GM23338 (cell line): ENCODE results near the gene ENPP4. TPM values are rescaled to one million over a fixed set of nuclear protein-coding genes. Genes with fewer than 3 reads are reported as not detected.

Experiments used
- ATAC-seq: fragments of 200-7000 bp; cut with Tn5 transposase; 3 replicates; pipeline ENCODE4 v1.9.1; 2020
- DNase-seq: peaks from one replicate; pipeline ENCODE4 v3.0.0-alpha.2; 2015; ENCODE audit warnings: low spot score
- H2AFZ ChIP-seq: fragments of 200-600 bp; sonication (generic); 2 replicates; pipeline ENCODE4 v1.8.0; 2016; ENCODE audit warnings: antibody characterized with exemption, mild to moderate bottlenecking, moderate library complexity
- H3F3A ChIP-seq: fragments of 200-600 bp; sonication (generic); replicated peaks from 2 replicates; pipeline ENCODE4 v1.8.0; 2017; ENCODE audit warnings: antibody characterized with exemption, mixed run types, low read depth
- H3K27ac ChIP-seq: fragments of 200-600 bp; sonication (generic); 2 replicates; pipeline ENCODE4 v1.6.1; 2016; ENCODE audit warnings: low read depth
- H3K27me3 ChIP-seq: fragments of 200-600 bp; sonication (generic); 2 replicates; pipeline ENCODE4 v1.8.0; 2016; ENCODE audit warnings: mild to moderate bottlenecking, mixed run types, moderate library complexity; ENCODE audit not compliant: insufficient read depth
- H3K36me3 ChIP-seq: fragments of 200-600 bp; sonication (generic); 2 replicates; pipeline ENCODE4 v1.8.0; 2016; ENCODE audit warnings: mild to moderate bottlenecking; ENCODE audit not compliant: insufficient read depth
- H3K4me1 ChIP-seq: fragments of 200-600 bp; sonication (generic); 2 replicates; pipeline ENCODE4 v1.8.0; 2016; ENCODE audit warnings: mild to moderate bottlenecking, moderate library complexity; ENCODE audit not compliant: insufficient read depth
- H3K4me2 ChIP-seq: fragments of 200-600 bp; sonication (generic); 2 replicates; pipeline ENCODE4 v1.7.1; 2017; ENCODE audit warnings: mixed run types
- H3K4me3 ChIP-seq: fragments of 200-600 bp; sonication (generic); 2 replicates; pipeline ENCODE4 v1.6.1; 2016; ENCODE audit warnings: mixed run types
- H3K79me2 ChIP-seq: fragments of 200-600 bp; sonication (generic); replicated peaks from 2 replicates; pipeline ENCODE4 v1.8.0; 2017; ENCODE audit warnings: mild to moderate bottlenecking; ENCODE audit not compliant: insufficient read depth
- H3K9me2 ChIP-seq: fragments of 200-600 bp; sonication (generic); 2 replicates; pipeline ENCODE4 v1.8.0; 2017; ENCODE audit not compliant: insufficient read depth
- H4K20me1 ChIP-seq: fragments of 200-600 bp; sonication (generic); replicated peaks from 2 replicates; pipeline ENCODE4 v1.8.0; 2017; ENCODE audit warnings: mild to moderate bottlenecking; ENCODE audit not compliant: insufficient read depth
- H3K27ac Mint-ChIP-seq: 2 replicates; pipeline ENCODE4 v1.8.0; 2020; ENCODE audit warnings: inconsistent platforms, mild to moderate bottlenecking, moderate library complexity, mixed read lengths
- H3K27me3 Mint-ChIP-seq: 3 replicates; pipeline ENCODE4 v1.8.0; 2022; ENCODE audit warnings: low read depth, mild to moderate bottlenecking, moderate library complexity, mixed read lengths, inconsistent platforms; ENCODE audit not compliant: insufficient read depth, poor library complexity
- H3K36me3 Mint-ChIP-seq: 3 replicates; pipeline ENCODE4 v1.8.0; 2021; ENCODE audit warnings: low read depth, mild to moderate bottlenecking, inconsistent platforms, moderate library complexity, mixed read lengths
- H3K4me1 Mint-ChIP-seq: 3 replicates; pipeline ENCODE4 v1.8.0; 2020; ENCODE audit warnings: mild to moderate bottlenecking, inconsistent platforms, mixed read lengths
- H3K4me3 Mint-ChIP-seq: 3 replicates; pipeline ENCODE4 v1.8.0; 2021; ENCODE audit warnings: moderate library complexity, mild to moderate bottlenecking, inconsistent platforms, mixed read lengths
- H3K9me3 Mint-ChIP-seq: 3 replicates; pipeline ENCODE4 v1.8.0; 2020; ENCODE audit warnings: moderate library complexity, mild to moderate bottlenecking, inconsistent platforms, mixed read lengths
- CREB1 ChIP-seq: fragments of 250-450 bp; sonication (Bioruptor Pico); IDR thresholded peaks from 2 replicates; pipeline ENCODE4 v1.5.0; 2020; ENCODE audit warnings: low read depth, mild to moderate bottlenecking, moderate library complexity
- EZH2 ChIP-seq: fragments of 200-600 bp; sonication (generic); IDR thresholded peaks from one replicate; pipeline ENCODE4 v1.8.0; 2017; ENCODE audit warnings: antibody characterized with exemption, mild to moderate bottlenecking, low read depth; ENCODE audit not compliant: unreplicated experiment
- EZH2phosphoT487 ChIP-seq: fragments of 200-600 bp; sonication (generic); IDR thresholded peaks from one replicate; pipeline ENCODE4 v1.8.1; 2018; ENCODE audit warnings: antibody characterized with exemption; ENCODE audit not compliant: unreplicated experiment
- JUNB ChIP-seq: IDR thresholded peaks from one replicate; pipeline ENCODE4 v1.6.1; 2016; ENCODE audit warnings: antibody characterized with exemption; ENCODE audit not compliant: unreplicated experiment
- NANOG ChIP-seq: IDR thresholded peaks from 2 replicates; pipeline ENCODE4 v1.6.1; 2016; ENCODE audit warnings: antibody characterized with exemption, borderline replicate concordance
- POLR2AphosphoS5 ChIP-seq: IDR thresholded peaks from 2 replicates; pipeline ENCODE4 v1.6.1; 2016; ENCODE audit warnings: antibody characterized with exemption, low read depth
- STAT1 ChIP-seq: IDR thresholded peaks from one replicate; pipeline ENCODE4 v1.6.1; 2016; ENCODE audit warnings: antibody characterized with exemption; ENCODE audit not compliant: unreplicated experiment
- ZNF114 ChIP-seq: fragments of 250-450 bp; sonication (Bioruptor Pico); IDR thresholded peaks from 2 replicates; pipeline ENCODE4 v1.5.0; 2020; ENCODE audit warnings: mild to moderate bottlenecking, moderate library complexity
- ZNF331 ChIP-seq: fragments of 250-450 bp; sonication (Bioruptor Pico); IDR thresholded peaks from 2 replicates; pipeline ENCODE4 v1.5.0; 2020; ENCODE audit warnings: low read depth, mild to moderate bottlenecking, moderate library complexity
- polyA plus RNA-seq: library from polyadenylated mRNA; unstranded; fragments of >200 nt; fragmentation: Nextera tagmentation; extraction: Ambion mirVana; gene quantifications from 2 replicates; pipeline ENCODE4 v1.2.1, GENCODE V29; 2016
- total RNA-seq: library from RNA; depleted of rRNA; stranded (reverse); fragments of >200 nt; shearing (Covaris generic); gene quantifications from 2 replicates; pipeline ENCODE4 v1.2.3, GENCODE V29; 2014
- TF ChIP-seq, protein P1 (sequence below), 2 experiments: fragments of 200-600 bp in 1 of 2; sonication (generic) in 1 of 2; conservative IDR thresholded peaks; 2 replicates each; pipeline versions ENCODE4 v1.5.1 to v1.6.1; 2016 to 2017; ENCODE audit warnings: antibody characterized with exemption in 2 of 2, low read depth in 2 of 2, mild to moderate bottlenecking in 2 of 2, moderate library complexity in 1 of 2
- TF ChIP-seq, protein P2 (sequence below): fragments of 250-450 bp; sonication (Bioruptor Pico); IDR thresholded peaks from 2 replicates; pipeline ENCODE4 v1.5.0; 2020; ENCODE audit warnings: mild to moderate bottlenecking, moderate library complexity
- TF ChIP-seq, protein P3 (sequence below): IDR thresholded peaks from one replicate; pipeline ENCODE4 v1.6.1; 2018; ENCODE audit warnings: antibody characterized with exemption; ENCODE audit not compliant: unreplicated experiment
- TF ChIP-seq, protein P4 (sequence below): IDR thresholded peaks from 2 replicates; pipeline ENCODE4 v1.6.1; 2016; ENCODE audit warnings: antibody characterized with exemption

Gene ENPP4
- total and polyA plus RNA-seq, 2 experiments from 2014 or later: 2.2 to 4.4 TPM

DNA sequence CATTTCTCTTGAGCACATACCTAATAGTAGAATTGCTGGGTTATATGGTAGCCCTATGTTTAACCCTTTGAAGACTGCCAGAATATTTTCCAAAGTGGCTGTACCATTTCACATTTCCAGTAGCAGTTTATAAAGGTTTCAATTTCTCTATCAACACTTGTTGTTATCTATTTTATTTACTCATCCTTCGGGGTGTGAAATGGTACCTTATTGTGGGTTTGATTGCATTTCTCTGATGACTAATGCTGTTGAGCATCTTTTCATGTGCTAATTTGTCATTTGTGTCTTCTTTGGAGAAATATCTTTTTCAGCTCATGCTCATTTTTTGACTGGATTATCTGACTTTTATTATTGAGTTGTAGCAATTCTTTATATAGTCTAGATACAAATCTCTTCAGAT, 5.4 kb downstream of the ENPP4 start:
- DNase-seq (no peak), ATAC-seq (no peak)
- Mint-ChIP-seq H3K4me3 (no peak overlapping the region), H3K4me1 (no peaks in the 10 kb centered on the region), H3K36me3 (no peaks in the 10 kb centered on the region), H3K27ac (no peak overlapping the region), H3K9me3 (no peaks in the 10 kb centered on the region; the same call in 2 of the 3 replicates), H3K27me3 (peaks cover under 1% of the 10 kb centered on the region)
- H3K4me1 ChIP-seq: no peaks in the 10 kb centered on the region
- TF ChIP-seq ZNF331 (CRISPR knock-in tag) (no peak), ZNF114 (no peak), CREB1 (CRISPR knock-in tag) (no peak), EZH2phosphoT487 (no peak), STAT1 (no peak), POLR2AphosphoS5 (no peak), NANOG (no peak), JUNB (no peak), EZH2 (no peak)
- TF ChIP-seq, protein P1, sequence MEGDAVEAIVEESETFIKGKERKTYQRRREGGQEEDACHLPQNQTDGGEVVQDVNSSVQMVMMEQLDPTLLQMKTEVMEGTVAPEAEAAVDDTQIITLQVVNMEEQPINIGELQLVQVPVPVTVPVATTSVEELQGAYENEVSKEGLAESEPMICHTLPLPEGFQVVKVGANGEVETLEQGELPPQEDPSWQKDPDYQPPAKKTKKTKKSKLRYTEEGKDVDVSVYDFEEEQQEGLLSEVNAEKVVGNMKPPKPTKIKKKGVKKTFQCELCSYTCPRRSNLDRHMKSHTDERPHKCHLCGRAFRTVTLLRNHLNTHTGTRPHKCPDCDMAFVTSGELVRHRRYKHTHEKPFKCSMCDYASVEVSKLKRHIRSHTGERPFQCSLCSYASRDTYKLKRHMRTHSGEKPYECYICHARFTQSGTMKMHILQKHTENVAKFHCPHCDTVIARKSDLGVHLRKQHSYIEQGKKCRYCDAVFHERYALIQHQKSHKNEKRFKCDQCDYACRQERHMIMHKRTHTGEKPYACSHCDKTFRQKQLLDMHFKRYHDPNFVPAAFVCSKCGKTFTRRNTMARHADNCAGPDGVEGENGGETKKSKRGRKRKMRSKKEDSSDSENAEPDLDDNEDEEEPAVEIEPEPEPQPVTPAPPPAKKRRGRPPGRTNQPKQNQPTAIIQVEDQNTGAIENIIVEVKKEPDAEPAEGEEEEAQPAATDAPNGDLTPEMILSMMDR (conservative IDR thresholded peaks at IDR 0.05; ENCODE audit: low read depth in 2 of 2): no peak
- TF ChIP-seq, protein P2, sequence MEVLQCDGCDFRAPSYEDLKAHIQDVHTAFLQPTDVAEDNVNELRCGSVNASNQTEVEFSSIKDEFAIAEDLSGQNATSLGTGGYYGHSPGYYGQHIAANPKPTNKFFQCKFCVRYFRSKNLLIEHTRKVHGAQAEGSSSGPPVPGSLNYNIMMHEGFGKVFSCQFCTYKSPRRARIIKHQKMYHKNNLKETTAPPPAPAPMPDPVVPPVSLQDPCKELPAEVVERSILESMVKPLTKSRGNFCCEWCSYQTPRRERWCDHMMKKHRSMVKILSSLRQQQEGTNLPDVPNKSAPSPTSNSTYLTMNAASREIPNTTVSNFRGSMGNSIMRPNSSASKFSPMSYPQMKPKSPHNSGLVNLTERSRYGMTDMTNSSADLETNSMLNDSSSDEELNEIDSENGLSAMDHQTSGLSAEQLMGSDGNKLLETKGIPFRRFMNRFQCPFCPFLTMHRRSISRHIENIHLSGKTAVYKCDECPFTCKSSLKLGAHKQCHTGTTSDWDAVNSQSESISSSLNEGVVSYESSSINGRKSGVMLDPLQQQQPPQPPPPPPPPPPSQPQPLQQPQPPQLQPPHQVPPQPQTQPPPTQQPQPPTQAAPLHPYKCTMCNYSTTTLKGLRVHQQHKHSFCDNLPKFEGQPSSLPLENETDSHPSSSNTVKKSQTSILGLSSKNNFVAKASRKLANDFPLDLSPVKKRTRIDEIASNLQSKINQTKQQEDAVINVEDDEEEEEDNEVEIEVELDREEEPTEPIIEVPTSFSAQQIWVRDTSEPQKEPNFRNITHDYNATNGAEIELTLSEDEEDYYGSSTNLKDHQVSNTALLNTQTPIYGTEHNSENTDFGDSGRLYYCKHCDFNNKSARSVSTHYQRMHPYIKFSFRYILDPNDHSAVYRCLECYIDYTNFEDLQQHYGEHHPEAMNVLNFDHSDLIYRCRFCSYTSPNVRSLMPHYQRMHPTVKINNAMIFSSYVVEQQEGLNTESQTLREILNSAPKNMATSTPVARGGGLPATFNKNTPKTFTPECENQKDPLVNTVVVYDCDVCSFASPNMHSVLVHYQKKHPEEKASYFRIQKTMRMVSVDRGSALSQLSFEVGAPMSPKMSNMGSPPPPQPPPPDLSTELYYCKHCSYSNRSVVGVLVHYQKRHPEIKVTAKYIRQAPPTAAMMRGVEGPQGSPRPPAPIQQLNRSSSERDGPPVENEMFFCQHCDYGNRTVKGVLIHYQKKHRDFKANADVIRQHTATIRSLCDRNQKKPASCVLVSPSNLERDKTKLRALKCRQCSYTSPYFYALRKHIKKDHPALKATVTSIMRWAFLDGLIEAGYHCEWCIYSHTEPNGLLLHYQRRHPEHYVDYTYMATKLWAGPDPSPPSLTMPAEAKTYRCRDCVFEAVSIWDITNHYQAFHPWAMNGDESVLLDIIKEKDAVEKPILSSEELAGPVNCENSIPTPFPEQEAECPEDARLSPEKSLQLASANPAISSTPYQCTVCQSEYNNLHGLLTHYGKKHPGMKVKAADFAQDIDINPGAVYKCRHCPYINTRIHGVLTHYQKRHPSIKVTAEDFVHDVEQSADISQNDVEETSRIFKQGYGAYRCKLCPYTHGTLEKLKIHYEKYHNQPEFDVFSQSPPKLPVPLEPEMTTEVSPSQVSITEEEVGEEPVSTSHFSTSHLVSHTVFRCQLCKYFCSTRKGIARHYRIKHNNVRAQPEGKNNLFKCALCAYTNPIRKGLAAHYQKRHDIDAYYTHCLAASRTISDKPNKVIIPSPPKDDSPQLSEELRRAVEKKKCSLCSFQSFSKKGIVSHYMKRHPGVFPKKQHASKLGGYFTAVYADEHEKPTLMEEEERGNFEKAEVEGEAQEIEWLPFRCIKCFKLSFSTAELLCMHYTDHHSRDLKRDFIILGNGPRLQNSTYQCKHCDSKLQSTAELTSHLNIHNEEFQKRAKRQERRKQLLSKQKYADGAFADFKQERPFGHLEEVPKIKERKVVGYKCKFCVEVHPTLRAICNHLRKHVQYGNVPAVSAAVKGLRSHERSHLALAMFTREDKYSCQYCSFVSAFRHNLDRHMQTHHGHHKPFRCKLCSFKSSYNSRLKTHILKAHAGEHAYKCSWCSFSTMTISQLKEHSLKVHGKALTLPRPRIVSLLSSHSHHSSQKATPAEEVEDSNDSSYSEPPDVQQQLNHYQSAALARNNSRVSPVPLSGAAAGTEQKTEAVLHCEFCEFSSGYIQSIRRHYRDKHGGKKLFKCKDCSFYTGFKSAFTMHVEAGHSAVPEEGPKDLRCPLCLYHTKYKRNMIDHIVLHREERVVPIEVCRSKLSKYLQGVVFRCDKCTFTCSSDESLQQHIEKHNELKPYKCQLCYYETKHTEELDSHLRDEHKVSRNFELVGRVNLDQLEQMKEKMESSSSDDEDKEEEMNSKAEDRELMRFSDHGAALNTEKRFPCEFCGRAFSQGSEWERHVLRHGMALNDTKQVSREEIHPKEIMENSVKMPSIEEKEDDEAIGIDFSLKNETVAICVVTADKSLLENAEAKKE (CRISPR knock-in tag): no peak
- TF ChIP-seq, protein P3, sequence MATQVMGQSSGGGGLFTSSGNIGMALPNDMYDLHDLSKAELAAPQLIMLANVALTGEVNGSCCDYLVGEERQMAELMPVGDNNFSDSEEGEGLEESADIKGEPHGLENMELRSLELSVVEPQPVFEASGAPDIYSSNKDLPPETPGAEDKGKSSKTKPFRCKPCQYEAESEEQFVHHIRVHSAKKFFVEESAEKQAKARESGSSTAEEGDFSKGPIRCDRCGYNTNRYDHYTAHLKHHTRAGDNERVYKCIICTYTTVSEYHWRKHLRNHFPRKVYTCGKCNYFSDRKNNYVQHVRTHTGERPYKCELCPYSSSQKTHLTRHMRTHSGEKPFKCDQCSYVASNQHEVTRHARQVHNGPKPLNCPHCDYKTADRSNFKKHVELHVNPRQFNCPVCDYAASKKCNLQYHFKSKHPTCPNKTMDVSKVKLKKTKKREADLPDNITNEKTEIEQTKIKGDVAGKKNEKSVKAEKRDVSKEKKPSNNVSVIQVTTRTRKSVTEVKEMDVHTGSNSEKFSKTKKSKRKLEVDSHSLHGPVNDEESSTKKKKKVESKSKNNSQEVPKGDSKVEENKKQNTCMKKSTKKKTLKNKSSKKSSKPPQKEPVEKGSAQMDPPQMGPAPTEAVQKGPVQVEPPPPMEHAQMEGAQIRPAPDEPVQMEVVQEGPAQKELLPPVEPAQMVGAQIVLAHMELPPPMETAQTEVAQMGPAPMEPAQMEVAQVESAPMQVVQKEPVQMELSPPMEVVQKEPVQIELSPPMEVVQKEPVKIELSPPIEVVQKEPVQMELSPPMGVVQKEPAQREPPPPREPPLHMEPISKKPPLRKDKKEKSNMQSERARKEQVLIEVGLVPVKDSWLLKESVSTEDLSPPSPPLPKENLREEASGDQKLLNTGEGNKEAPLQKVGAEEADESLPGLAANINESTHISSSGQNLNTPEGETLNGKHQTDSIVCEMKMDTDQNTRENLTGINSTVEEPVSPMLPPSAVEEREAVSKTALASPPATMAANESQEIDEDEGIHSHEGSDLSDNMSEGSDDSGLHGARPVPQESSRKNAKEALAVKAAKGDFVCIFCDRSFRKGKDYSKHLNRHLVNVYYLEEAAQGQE: no peak
- TF ChIP-seq, protein P4, sequence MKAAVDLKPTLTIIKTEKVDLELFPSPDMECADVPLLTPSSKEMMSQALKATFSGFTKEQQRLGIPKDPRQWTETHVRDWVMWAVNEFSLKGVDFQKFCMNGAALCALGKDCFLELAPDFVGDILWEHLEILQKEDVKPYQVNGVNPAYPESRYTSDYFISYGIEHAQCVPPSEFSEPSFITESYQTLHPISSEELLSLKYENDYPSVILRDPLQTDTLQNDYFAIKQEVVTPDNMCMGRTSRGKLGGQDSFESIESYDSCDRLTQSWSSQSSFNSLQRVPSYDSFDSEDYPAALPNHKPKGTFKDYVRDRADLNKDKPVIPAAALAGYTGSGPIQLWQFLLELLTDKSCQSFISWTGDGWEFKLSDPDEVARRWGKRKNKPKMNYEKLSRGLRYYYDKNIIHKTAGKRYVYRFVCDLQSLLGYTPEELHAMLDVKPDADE: no peak
- H3F3A ChIP-seq: no peaks in the 10 kb centered on the region
- H3K9me2 ChIP-seq: no peaks in the 10 kb centered on the region
- H3K27ac ChIP-seq: no peak overlapping the region
- no peak overlapping the region for H2AFZ ChIP-seq
- H3K79me2 ChIP-seq: no peaks in the 10 kb centered on the region
- H3K36me3 ChIP-seq: no peaks in the 10 kb centered on the region
- H3K27me3 ChIP-seq: peaks cover 6% of the 10 kb centered on the region
- H3K4me3 ChIP-seq: no peak overlapping the region
- H4K20me1 ChIP-seq: 0 out of 2 replicates have a peak, but pooled peaks cover 3% of the 10 kb centered on the region
- no peak overlapping the region for H3K4me2 ChIP-seq
